SW480 (cell line): ENCODE data around the gene SCN3B.

Source experiments
- DNase-seq: peaks from one replicate; pipeline ENCODE4 v3.0.0-alpha.2; 2016; ENCODE audit warnings: low spot score

The SCN3B gene

DNA sequence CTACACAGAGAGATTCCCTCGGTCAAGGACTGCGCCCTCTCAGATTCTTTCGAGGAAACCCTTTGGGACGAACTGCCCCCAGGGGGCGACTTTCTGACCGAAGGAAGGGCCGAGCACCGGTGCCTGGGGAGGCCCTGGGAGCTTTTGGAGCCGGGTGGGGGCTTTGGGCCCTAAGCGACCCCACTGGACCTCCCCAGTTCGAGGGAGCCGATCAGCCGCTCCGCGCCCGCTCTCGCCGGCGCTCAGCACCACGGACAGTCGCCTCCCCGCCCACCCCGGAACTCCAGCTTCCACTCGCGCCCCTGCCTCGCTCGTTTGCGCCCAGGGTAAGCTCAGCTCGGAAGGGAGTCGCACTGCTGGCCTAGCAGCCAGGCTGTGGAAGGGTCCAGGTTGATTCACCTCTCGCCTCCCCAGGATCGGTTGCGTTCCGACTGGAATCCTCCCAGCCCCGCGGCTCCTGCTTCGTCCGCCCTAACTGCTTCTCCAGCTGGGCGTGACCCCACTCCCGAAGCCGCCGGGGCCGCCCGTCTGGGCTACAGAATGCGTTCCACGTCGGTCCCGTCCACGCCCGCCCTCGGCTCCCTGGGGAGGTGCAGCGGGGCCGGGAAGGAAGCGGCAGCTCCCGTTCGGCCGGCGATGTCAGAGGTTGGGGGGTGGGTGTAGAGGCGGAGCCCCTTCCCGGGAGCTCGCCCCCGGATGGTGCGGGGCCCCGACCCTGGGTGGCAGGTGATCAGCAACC is 428 bp downstream of the SCN3B start:
- DNase-seq = peak; percentile 71

- no peak for DNase-seq
These were observed 969 bp downstream of the SCN3B start for GRCh38 chr11:123653483-123653826.

DNA sequence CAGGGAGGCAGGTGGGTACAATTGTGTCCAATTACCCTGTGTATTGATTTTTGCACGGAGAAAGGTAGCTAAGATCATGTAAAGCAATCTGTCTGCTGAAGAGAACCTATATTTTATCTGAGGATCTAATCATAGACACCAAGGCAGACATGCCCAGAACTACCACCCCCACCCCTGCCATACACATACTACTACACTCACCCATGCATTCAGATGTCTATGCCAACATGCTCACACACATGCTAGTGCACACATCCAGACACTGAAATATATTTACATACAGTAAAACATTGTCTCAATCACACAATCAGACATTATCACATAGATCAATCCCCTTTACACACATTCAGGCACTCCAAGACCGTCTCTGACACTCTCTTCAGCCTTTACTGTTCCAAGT is 1.8 kb downstream of the SCN3B start:
- no peak for DNase-seq

GRCh38 chr11:123650901-123651300 is 3.5 kb downstream of the SCN3B start:
- DNase-seq = no peak

GRCh38 chr11:123645286-123645975 is 9.0 kb downstream of the SCN3B start:
- no peak for DNase-seq

GRCh38 chr11:123642435-123642834 is 12.0 kb downstream of the SCN3B start:
- DNase-seq = no peak

GRCh38 chr11:123641495-123641840 is 13.0 kb downstream of the SCN3B start:
- DNase-seq = no peak

DNA sequence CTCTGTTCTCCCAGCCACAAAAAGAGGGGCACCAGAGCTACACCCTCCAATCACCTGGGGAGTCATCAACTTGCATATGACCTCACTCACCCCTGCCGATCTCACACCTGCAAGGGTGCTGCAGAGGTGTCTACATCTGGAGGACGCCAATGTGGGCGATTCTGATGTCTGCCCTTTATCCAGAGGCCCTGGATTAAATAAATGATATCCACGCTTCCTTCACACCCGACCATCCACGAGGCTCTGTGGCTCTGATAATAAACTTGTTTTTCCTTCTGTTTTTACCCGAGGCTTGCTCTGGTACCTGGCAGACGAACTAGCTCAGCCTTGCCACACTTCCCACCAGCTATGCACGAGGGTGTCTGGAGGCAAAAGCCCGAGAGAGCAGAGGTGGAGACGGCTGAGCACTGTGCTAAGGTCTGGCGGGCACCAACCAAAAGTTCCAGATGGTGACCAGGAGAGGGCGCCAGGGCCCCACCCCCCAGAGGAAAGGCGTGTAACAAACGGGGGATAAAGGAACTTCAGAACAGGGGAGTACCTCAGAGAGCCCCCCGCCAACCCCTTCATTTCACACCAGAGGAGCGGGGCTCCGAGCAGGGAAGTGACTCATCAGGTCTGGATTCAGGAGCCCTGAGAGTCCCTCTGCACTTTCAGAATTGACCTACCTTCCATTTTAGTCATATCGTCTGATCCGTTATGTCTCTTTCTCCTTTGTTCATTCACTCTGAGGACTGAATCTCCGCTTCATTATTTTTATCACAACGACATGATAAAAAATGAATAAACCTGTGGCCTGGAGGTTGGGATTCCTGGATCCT is 13.5 kb downstream of the SCN3B start:
- DNase-seq = peak; percentile 47

GRCh38 chr11:123640029-123640428 is 14.4 kb downstream of the SCN3B start:
- DNase-seq = no peak

- no peak for DNase-seq
These were observed 24.3 kb downstream of the SCN3B start for GRCh38 chr11:123630126-123630608.

GRCh38 chr11:123628936-123629683 is 25.3 kb downstream of the SCN3B start:
- no peak for DNase-seq

DNA sequence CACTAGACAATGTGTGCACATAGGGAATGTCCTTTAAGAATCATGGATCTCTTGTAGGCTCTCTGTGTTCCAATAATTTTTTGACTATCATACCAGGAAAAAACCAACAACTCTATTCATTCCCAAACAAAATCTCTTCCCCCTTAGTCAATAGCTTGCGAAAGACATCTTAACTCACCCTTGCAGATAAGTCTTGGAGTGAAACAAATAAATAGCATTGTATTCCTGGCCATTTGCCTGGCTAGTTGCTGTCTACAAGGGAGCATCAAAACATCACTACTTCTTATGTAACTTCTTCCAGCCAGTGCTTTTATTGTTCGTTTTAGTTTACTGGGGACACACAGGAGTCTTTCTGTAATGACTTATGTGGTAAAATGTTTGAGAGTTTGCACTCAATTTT is 29.4 kb downstream of the SCN3B start:
- no peak for DNase-seq

- DNase-seq = no peak
These were observed 31.8 kb downstream of the SCN3B start for GRCh38 chr11:123622576-123622975.

DNA sequence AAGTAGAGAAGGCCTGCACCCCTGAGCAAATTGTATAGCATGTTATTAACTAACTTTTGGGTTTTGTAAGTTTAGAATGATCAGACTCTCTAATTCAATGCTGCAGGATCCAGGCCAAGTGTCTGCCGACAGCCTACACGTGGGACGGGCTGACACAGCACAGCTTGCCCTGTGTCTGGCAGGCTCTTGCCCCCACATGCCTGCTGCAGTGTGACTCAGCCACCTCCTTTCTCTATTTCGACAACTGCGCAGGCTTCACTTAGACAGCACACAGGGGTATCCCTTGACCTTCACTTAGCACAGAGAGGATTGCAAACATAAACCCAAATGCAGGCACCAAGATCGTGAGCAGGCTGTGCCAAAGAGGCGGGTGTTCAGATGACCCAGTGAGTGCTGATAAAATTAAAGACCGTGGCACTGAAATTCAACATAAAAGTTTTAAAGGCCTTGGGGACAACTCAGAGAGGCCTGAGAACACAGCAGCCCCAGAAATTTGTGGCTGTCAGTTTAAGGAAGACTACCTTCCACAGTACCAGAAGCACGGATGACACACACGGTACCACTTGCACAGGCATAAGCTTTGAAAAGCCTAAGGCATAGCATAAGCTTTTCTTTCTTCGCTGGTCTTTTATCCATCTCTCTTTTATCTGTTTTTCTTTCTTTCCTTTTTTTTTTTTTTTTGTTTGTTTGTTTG is 37.8 kb downstream of the SCN3B start:
- DNase-seq = no peak

GRCh38 chr11:123611698-123612097 is 42.7 kb downstream of the SCN3B start:
- DNase-seq = no peak

DNA sequence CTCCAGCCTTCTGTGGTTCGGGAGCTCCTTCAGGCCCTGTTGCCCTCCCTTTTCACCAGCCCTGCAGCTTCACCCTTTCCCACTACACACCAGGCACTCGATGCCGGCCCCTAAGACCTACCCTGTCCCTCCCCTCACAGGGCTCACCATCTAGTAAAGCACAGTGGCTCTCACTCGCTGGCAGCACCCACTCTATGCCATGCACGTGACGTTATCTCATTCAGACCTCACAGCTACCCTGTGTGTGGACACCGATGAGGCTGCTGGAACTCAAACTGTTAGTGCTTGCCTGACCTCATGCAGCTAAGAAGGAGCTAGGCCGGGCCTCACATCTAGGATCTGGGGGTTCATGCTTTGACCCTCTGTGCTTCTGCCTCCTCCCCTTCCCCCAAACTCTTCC is 45.5 kb downstream of the SCN3B start:
- DNase-seq = no peak

- DNase-seq = no peak
These were observed 46.1 kb downstream of the SCN3B start for GRCh38 chr11:123608371-123608770.

DNA sequence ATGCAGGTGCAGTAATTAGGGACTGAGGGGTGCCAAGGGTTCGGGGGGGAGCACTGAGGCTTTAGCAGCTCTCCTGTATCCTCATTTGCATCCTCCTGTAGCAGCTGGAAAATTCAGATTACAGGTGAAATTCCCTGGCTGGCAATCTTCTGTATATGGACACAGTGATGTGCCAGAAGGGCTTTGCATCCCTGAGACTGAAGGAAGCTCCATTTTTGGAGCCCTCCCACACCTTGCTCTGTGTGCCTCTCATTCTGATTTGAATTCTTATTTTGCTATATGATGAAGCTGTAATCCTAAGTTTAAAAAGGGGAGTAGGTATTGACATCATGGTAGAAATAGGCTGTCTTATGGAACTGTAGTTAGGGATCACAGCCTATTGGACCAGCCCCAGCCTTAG is 46.6 kb downstream of the SCN3B start:
- no peak for DNase-seq

- DNase-seq = no peak
These were observed 50.8 kb downstream of the SCN3B start for GRCh38 chr11:123603666-123604065.

DNA sequence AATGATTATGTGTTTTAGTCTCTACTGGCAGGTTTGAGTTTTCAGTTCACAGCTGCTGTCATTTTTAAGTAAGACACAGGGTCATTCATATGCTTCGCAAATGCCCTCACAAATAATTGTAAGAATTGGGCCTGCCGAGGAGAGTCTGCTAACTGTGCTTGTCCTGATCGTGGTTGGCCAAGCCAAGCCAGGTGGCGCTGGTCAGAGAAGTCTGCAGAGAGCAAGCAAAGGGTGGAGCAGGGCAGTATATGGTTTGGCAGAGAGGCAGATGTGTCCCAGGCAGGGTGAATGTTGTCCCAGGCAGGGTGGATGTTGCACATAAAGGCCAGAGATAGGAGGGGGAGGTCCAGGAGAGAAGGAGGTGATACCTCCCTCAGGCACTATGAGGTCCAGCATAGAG is 52.7 kb downstream of the SCN3B start:
- DNase-seq = no peak

GRCh38 chr11:123601136-123601535 is 53.3 kb downstream of the SCN3B start:
- DNase-seq = no peak

DNA sequence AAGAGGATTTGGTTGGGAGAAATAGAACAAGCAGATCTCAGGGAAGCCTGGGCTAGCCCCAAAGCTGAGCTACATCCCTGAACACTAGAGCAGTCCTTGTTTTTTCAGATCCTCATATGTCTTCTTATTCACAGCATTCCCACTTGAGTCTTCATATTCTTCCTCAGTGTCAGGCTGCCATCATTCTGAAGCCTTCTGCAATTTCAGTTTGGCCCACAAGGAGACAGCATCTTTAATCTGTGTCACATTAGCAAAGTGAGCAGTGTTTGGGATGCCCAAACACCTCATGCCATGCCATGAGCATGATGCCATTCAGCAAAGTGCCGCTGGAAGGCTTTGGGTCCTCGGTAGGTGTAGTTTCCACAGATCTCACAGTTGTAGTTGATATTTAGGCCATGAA is 56.6 kb downstream of the SCN3B start:
- no peak for DNase-seq
